ENCODE measurements around the gene PEX26. TPM values are rescaled to one million over a fixed set of nuclear protein-coding genes. Genes with fewer than 3 reads are reported as not detected.

The PEX26 gene
- total RNA-seq, 1 donor from 2014 or later: 49.7 TPM

GRCh38 chr22:18064636-18065035 is 13.2 kb upstream of the PEX26 start:
- Mint-ChIP-seq H3K27me3 (ENCODE audit: unreplicated experiment) (peaks cover 7% of the 10 kb centered on the region), H3K36me3 (ENCODE audit: low read depth, unreplicated experiment) (peaks cover 4% of the 10 kb centered on the region), H3K4me1 (ENCODE audit: unreplicated experiment) (peaks cover 11% of the 10 kb centered on the region), H3K27ac (ENCODE audit: unreplicated experiment) (no peak overlapping the region), H3K9me3 (ENCODE audit: unreplicated experiment) (no peaks in the 10 kb centered on the region), H3K4me3 (ENCODE audit: unreplicated experiment) (no peak overlapping the region)
- TF ChIP-seq CTCF (IDR thresholded peaks at IDR 0.05; ENCODE audit: unreplicated experiment): no peak
- no peak for DNase-seq (ENCODE audit: low spot score)

GRCh38 chr22:18065256-18065655 is 12.5 kb upstream of the PEX26 start:
- TF ChIP-seq CTCF (IDR thresholded peaks at IDR 0.05; ENCODE audit: unreplicated experiment): no peak
- peaks cover 4% of the 10 kb centered on the region for H3K36me3 Mint-ChIP-seq (ENCODE audit: low read depth, unreplicated experiment)
- peaks cover 15% of the 10 kb centered on the region for H3K4me1 Mint-ChIP-seq (ENCODE audit: unreplicated experiment)
- H3K4me3 Mint-ChIP-seq (ENCODE audit: unreplicated experiment): no peak overlapping the region
- H3K27ac Mint-ChIP-seq (ENCODE audit: unreplicated experiment): no peak overlapping the region
- H3K27me3 Mint-ChIP-seq (ENCODE audit: unreplicated experiment): peaks cover 7% of the 10 kb centered on the region
- no peaks in the 10 kb centered on the region for H3K9me3 Mint-ChIP-seq (ENCODE audit: unreplicated experiment)
- no peak for DNase-seq (ENCODE audit: low spot score)

GRCh38 chr22:18066181-18066859 is 11.5 kb upstream of the PEX26 start:
- H3K4me3 Mint-ChIP-seq (ENCODE audit: unreplicated experiment): no peak overlapping the region
- TF ChIP-seq CTCF (IDR thresholded peaks at IDR 0.05; ENCODE audit: unreplicated experiment): no peak
- H3K27me3 Mint-ChIP-seq (ENCODE audit: unreplicated experiment): peaks cover 7% of the 10 kb centered on the region
- H3K9me3 Mint-ChIP-seq (ENCODE audit: unreplicated experiment): no peaks in the 10 kb centered on the region
- H3K4me1 Mint-ChIP-seq (ENCODE audit: unreplicated experiment): peaks cover 23% of the 10 kb centered on the region
- DNase-seq (ENCODE audit: low spot score): no peak
- H3K27ac Mint-ChIP-seq (ENCODE audit: unreplicated experiment): no peak overlapping the region
- H3K36me3 Mint-ChIP-seq (ENCODE audit: low read depth, unreplicated experiment): peaks cover 4% of the 10 kb centered on the region

- TF ChIP-seq CTCF (IDR thresholded peaks at IDR 0.05; ENCODE audit: unreplicated experiment): no peak
- no peak for DNase-seq (ENCODE audit: low spot score)
- Mint-ChIP-seq H3K36me3 (ENCODE audit: low read depth, unreplicated experiment) (peaks cover 4% of the 10 kb centered on the region), H3K4me3 (ENCODE audit: unreplicated experiment) (no peak overlapping the region), H3K27me3 (ENCODE audit: unreplicated experiment) (peaks cover 7% of the 10 kb centered on the region), H3K27ac (ENCODE audit: unreplicated experiment) (no peak overlapping the region), H3K9me3 (ENCODE audit: unreplicated experiment) (no peaks in the 10 kb centered on the region), H3K4me1 (ENCODE audit: unreplicated experiment) (peaks cover 23% of the 10 kb centered on the region)
These were observed 10.7 kb upstream of the PEX26 start for GRCh38 chr22:18067121-18067520.

GRCh38 chr22:18067548-18068341 is 10.0 kb upstream of the PEX26 start:
- no peak for DNase-seq (ENCODE audit: low spot score)
- H3K4me3 Mint-ChIP-seq (ENCODE audit: unreplicated experiment): no peak overlapping the region
- no peak for TF ChIP-seq CTCF (IDR thresholded peaks at IDR 0.05; ENCODE audit: unreplicated experiment)
- H3K36me3 Mint-ChIP-seq (ENCODE audit: low read depth, unreplicated experiment): peaks cover 4% of the 10 kb centered on the region
- H3K4me1 Mint-ChIP-seq (ENCODE audit: unreplicated experiment): peaks cover 23% of the 10 kb centered on the region
- no peak overlapping the region for H3K27ac Mint-ChIP-seq (ENCODE audit: unreplicated experiment)
- peaks cover 7% of the 10 kb centered on the region for H3K27me3 Mint-ChIP-seq (ENCODE audit: unreplicated experiment)
- H3K9me3 Mint-ChIP-seq (ENCODE audit: unreplicated experiment): no peaks in the 10 kb centered on the region
